Islet precursor cell (in vitro differentiated cells): ENCODE data around the gene ITGA1.

Source experiments
- DNase-seq: peaks from one replicate; pipeline ENCODE4 v3.0.0-alpha.2; 2018

ITGA1 gene

GRCh38 chr5:52906343-52906742 lies 118.6 kb downstream of the ITGA1 start:
- no peak for DNase-seq

DNA sequence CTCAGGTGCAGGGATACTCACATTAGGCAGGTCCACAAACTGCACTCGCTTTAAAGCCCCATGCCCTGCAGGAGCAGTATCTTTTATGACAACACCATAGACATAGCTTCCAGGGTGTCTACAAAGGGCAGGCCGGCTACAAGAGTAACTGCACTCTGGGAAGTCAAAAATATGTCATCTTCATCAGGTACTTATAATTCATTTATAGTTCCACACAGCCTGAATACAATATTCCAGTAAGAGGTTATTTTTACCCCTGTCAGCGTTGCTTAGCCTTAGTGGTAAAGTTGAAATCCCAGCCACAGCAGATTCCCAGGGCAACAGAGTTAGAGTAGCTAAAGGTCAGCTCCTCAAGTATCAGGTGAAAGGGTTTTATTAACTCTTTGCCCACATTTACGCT lies 119.1 kb downstream of the ITGA1 start:
- no peak for DNase-seq

DNA sequence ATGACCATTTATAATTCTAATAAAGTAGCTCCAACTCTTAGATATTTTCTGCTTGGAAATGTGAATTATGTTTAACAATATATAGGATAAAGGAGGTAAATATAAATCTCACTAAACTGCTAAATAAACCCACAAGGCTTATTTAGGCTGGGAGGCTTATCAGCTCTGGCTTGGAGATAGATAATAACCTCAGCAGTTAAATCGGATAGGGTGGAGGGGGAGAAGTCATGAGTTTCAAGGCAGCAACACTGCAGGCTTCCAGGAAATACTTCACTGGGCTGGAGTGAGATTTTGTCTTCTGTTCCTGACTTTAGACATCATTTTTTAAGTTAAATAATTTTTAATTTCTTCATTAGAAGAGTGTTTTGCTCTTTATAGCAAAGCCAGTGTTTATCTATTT lies 121.5 kb downstream of the ITGA1 start:
- DNase-seq, result no peak

DNA sequence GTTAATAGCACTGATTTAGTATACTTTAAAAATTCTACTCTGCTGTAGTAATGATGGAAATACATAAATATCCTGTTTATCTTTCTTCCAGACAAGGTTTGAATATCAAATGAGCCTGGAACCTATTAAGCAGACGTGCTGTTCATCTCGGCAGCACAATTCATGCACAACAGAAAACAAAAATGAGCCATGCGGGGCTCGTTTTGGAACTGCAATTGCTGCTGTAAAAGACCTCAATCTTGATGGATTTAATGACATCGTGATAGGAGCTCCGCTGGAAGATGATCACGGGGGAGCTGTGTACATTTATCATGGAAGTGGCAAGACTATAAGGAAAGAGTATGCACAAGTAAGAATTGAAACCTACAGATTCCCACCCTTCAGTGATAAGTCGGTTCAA lies 122.4 kb downstream of the ITGA1 start:
- no peak for DNase-seq

DNA sequence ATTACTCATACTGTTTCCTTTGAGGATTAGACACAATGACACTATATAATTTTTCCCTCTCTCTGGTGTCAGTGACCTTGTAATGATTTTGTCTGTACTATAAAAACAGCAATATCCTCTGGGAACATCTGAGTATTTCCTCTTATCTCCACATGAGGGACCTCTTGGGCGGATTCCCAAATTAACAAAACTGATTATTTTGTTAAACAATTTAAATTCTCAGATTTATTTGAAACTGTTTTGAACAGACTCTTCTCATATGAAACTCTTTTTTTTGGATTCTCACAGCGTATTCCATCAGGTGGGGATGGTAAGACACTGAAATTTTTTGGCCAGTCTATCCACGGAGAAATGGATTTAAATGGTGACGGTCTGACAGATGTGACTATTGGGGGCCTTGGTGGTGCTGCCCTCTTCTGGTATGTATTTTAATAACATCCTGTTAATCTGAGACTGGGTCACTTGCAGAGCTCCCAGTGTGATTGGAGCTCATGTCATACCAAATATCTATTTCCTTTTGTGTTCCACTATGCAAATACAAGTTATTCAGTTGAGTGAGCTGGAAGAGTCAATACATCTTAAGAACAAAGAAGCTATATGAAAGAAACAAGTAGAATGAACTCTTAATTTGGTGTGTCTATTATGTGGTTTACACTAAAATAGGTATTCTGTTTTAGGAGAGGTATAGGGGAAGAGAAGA lies 127.6 kb downstream of the ITGA1 start:
- DNase-seq, result peak; percentile 63

DNA sequence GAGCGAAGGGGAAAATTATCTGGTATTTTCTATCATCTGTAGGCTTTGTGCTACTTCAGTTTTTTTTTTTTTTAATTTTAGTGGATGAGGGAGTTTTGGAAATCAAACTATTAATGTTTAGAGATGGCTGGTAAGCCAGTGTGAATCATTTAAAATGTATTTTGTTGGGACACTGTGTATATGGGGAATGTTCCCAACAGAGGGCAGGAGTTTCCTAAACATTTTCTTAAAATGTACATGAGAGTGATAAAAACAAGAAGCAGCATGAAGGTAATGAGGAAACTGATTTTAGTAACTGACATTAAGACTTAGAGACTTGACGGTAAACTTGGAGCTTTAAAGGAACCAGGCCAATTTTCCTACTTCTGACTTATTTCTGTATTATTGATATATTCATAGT lies 133.2 kb downstream of the ITGA1 start:
- DNase-seq, result no peak

DNA sequence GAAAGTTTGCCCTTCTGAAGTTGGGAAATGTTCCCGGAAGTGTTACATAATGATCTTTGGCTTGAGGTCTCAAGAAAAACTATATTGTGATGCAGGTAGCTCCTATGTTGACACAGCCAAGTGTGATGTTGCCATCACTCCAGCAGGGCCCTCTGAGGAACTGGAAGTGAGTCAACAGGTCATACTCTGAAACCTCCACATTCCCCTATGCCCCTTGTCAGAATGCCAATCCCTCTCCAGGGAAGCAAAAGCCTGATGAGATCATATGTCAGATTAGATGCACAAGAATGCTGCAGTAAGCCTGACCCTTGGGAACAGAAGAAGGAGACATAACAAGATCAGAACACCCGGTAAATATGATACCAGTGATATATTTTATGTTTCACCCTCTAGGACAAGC lies 134.7 kb downstream of the ITGA1 start:
- DNase-seq, result peak; percentile 84

DNA sequence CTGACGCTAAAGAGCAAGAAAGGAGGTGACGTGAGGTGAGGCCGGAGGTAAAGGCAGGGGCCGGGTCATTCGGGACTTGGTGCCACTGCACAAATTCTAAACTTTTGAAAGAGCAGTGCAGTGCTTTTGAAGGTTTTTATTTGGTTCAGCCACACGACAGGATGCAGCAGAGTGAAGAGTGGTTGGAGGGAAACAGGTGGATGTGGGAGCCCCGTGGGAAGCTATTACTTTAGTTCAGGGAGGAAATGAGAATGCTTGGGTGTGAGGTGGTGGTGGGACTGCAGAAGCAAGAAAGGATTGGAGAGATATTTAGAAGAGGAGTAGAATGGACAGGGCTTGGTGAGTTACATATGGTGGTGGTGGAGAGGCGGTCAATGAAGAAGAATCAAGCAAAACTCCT lies 136.7 kb downstream of the ITGA1 start:
- no peak for DNase-seq

DNA sequence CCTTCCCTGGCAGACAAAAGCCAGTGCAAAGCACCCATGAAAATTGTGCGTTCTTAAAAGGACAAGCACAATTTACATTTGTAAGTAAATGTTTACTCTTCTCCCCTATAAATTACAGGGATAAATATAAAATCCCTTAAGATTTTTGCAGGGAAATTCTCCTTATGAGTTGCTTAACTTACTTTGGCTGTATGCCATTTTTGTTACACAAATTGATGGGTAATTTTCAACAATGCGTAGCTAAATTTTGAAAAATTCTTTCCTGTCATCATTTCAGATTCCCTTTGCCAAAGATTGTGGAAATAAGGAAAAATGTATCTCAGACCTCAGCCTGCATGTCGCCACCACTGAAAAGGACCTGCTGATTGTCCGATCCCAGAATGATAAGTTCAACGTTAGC lies 137.3 kb downstream of the ITGA1 start:
- DNase-seq, result no peak

- no peak for DNase-seq
Measured at GRCh38 chr5:52928689-52929088, 141.0 kb downstream of the ITGA1 start.

DNA sequence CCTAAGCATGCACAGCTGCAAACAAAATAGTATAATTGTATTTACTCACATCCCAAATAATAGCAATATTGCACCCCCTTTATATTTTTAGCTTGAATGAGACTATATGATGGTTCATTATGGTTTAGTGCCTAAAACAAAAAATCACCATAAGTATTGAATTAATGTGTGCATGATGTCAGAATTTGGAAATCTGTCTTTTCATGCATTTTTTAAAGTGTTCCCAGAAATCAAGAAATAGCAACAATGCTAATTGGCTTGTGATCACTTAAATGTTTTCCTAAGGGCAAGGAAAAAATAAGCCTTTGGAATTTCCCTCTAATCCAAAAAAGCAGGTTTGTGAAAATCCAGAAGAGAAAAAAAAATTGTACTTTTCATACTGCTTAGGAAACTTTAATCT lies 150.5 kb downstream of the ITGA1 start:
- no peak for DNase-seq

- DNase-seq, result no peak
Measured at GRCh38 chr5:52943285-52943684, 155.6 kb downstream of the ITGA1 start.

- no peak for DNase-seq
Measured at GRCh38 chr5:52943808-52944207, 156.1 kb downstream of the ITGA1 start.

DNA sequence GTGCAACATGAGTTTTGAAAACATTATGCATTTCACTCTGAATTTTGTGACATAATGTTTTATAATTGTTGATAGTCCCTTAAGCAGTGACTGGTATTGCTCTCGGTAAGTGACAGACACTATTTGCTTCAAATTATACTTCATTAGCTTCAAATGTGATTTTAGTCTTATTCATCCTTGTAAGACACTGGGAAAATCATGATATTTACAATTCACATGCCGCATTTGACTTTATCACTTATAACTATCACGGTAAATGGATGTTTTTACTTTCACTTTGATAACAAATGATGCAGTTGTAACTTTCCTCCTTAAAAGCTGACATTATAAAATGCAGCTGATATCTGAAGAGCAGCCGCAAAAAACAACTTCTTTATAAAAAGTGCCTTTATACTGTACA lies 157.3 kb downstream of the ITGA1 start:
- DNase-seq, result no peak

- no peak for DNase-seq
Measured at GRCh38 chr5:52947208-52947607, 159.5 kb downstream of the ITGA1 start.

- DNase-seq, result no peak
Measured at GRCh38 chr5:52947851-52948250, 160.1 kb downstream of the ITGA1 start.

DNA sequence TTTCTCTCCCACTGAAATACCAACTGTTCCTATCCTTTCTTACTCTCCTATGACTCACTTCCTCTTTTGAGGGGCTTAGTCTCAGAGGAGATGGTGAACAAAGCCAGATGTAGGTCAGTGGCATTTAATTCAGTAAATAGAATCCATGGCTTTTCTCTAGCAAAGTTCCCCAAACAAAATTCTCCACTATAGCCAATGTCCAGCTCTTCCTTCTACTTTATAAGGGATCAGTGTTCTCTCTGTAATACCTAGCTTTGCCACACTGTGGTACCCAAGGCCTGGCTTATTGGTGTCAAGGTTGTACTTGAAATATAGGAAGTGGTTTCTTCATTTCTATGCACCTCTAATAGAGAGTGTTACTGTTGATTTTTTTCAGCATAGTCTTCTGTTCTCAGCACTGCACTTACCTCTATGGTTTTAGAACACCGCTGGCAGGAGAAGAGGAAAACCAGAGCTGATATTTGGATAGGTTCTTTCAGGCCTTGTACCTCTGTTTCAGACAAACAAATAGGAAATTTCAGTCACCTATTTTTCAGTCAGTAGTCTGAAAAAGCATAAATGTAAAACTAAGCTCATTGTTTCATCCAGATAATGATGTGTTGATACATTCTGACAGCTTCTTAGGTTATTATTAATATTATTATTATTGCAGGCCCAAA lies 160.8 kb downstream of the ITGA1 start:
- DNase-seq, result peak; percentile 81

- no peak for DNase-seq
Measured at GRCh38 chr5:52950686-52951085, 163.0 kb downstream of the ITGA1 start.

DNA sequence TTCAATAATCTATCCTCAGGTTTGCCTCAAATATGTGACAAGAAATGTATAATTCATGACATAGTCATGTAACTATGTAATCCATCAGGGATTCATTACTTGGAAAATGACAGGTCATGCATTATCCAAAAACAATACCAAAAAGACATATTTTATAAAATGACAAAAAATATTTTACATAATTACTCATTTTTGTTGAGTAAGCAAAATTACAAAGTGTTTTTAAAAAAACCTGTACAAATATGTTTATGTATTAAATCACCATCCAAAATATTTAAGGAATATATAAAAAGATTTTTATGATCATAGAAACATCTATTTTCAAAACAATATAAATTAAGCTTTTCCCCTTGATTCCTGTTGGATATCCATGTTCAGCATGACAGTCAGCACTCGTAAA lies 164.8 kb downstream of the ITGA1 start:
- DNase-seq, result no peak

DNA sequence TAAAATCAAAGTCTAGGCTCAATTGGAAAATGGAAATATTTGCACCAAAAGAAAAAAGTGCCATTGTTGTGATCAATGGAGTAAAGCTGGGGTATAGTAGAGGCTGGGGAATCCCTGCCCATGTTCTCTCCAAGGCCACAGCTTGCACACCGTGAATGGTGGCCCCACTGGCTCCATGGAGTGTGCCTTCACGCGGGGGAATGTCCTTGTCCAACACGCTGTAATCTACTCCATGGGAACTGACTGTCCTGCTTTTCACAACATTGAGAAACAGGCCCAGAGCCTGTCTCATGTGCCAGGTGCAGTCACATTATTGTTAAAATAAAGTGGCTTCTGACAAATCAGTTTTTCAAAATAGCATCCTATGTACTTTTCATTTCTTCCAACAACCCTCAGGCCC lies 168.3 kb downstream of the ITGA1 start:
- DNase-seq, result no peak

DNA sequence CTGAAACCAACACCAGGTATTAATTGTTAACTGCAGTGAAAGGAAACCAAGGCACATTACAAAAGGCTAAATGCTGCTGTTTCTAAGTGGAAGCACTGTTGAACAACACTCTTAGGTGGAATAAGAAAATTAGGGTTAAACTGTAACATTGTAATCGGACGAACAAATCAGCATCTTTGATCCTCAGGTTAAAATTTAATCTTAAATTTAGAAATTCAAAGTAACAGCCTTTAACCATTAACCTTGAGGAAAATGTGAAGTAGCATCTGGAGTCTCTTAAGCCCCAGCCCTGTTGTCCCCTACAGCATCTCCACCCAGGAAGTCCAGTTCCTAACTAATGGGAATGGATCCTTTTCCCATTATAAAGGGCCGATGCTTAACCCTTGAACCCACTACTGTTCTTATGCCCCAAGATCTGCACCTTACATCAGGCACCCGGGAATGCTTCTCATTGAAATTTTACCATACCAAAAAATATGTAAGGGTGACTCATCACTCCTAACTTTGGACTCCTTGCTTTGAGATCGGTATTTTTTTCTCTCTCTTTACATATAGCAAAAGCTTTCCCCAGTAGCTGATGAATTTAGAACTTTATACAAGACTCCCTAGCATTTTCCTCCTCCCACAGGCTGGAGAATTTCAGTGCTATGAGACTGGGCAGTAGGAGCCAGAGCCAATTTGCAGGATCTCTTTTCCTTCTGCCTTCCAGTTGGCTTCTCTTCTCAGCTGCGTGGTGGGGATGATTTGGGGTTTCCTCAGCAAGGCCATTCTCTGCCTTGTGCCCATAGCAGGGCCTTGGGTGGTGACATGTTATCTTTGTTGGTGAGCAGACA lies 169.4 kb downstream of the ITGA1 start:
- no peak for DNase-seq

GRCh38 chr5:52961274-52961681 lies 173.6 kb downstream of the ITGA1 start:
- no peak for DNase-seq

GRCh38 chr5:52963636-52964035 lies 175.9 kb downstream of the ITGA1 start:
- DNase-seq, result no peak

GRCh38 chr5:52964138-52964537 lies 176.4 kb downstream of the ITGA1 start:
- DNase-seq, result no peak
